ENCODE measurements around the gene KRT72.

The KRT72 gene

DNA sequence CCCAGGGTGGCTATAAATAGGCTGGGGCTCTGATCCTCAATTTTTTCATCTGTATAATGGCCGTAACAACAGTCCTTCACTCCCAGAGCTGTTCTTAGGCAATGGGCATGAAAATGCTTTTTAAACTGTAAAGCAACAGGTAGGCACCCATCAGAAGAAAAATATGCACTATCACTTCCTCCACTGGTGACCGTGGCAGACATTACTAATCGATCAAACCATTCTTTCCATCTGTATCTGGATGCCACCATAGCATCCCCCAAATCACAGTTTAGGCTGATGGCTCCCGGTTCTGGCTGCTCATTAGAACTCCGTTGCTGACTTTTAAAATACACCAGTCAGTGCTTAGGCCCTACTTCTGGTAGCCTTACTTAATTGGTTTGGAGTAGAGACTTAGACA, 59.6 kb downstream of the KRT72 start:
- DNase-seq (ENCODE audit: low read depth in 3 of 3), result no peak

DNA sequence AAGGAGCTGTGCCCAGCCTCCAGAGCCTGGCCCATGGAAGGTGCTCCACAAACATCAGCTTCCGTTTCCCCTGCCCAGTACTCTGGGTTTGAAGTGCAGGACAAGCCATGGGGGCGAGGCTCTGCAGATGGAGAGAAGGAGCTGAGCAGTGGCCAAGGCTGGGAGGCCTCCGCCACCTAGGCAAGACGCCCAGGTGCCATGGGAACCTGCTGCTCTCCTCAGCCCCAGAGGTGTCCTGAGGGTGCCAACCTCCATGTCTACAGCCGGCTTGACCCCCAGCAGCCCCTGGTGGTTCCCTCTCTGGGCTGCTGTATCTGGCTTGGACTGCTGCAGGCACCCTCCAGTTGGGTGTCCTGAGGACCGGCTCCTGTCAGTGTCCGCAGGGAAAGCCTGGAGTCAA, 60.7 kb downstream of the KRT72 start:
- no peak for DNase-seq (ENCODE audit: low read depth in 3 of 3)

DNA sequence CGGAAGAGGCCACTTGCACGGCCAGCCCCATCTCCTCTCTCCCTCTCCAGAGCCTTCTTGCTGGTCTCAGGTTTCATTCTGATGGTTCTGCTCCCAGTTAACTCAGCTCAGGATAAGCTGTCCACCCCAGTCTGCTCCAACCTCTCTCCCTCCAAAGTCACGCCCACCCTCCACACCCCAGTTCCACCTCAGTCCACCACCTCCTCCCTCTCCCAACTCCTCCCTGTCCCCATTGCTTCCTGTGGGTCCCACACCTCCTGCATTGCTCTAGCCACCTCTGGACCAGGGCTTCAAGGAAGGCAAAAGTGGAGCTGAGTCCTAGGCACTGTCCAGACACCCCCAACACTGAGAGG, 61.5 kb downstream of the KRT72 start:
- DNase-seq (ENCODE audit: low read depth in 3 of 3), result no peak

DNA sequence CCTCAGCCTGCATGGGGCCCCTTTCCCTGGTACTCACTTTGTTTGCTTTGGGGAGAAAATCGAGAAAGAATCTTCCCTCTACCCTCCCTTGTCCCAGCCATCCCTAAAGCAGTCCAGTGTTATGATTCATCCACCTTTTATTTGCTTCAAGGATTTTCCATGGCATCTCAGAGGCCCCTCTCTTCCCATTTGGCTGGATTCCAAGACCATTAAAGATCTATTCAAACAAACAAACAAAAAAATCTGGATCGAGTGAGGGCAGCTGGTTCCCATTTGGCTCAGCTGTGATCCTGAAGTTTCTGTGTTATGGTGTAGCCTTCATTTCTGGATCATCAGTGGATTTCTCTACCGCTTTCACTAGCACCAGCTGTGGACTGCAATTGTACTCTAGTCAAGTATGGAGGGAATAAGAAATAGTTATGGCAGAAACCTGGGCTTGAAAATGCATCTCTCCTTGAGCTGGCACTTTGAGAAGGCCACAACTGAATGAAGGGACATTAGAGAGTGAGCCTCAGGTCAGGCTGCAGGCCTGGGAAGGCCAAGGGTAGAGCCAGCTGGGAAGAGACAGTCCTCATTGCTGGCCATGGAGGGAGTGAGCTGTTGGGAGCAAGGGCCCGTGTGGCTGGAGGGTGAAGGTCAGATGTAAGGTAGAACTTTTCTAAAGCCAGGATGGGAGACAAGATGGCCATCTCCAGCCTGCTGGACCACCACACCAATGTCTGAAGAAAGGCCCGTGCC, 62.0 kb downstream of the KRT72 start:
- no peak for DNase-seq (ENCODE audit: low read depth in 3 of 3)

DNA sequence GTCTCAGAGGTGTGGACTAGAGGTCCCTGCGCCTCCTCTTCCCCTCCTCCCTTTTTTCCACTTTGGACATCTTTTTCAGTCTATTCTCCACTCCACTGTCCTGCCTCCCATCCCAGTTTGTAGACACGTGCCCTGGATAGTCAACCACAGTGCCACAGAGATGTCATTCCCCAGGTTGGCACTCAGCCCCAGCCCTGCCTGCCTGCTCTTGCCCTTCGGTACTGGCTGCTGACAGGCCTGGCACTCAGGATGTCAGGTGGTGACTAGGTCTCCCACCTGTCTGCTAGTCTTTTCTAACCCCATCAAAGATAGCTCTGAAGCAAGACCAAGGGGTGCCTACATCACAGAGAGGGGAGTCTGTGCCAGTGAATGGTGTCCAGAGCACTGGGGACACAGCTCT, 64.2 kb downstream of the KRT72 start:
- no peak for DNase-seq (ENCODE audit: low read depth in 3 of 3)

Data from stimulated activated CD4-positive, alpha-beta T cell treated with anti-CD3 and anti-CD28 coated beads, TNF-alpha, amount 100 ng/mL, for 4 hours (primary cell).